ENCODE data around the gene ZBED6. TPM values are rescaled to one million over a fixed set of nuclear protein-coding genes. Genes with fewer than 3 reads are reported as not detected.
A peak's percentile ranks its signal among the peaks of the same experiment; 100 is the strongest.

Gene ZBED6
- total and polyA plus RNA-seq, 2 experiments from 2014 or later = 2.5 to 4.8 TPM

DNA sequence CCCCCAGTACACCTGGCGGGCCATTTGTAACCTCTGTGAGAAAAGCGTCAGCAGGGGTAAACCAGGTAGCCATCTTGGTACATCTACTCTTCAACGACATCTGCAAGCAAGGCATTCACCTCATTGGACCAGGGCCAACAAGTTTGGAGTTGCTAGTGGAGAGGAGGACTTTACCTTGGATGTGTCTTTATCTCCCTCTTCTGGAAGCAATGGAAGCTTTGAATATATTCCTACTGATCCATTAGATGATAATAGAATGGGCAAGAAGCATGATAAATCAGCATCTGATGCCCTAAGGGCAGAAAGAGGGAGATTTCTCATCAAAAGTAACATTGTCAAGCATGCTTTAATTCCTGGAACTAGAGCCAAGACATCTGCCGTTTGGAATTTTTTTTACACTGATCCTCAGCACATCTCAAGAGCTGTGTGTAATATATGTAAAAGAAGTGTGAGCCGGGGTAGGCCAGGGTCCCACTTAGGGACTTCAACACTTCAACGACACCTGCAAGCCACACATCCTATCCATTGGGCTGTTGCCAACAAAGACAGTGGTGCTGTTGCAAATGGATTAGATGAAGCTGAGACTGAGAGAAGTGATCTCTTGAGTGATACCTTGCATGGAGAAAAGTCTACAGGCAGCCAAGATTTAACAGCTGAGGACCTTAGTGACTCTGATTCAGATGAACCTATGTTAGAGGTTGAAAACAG, 2.7 kb downstream of the ZBED6 start:
- Histone ChIP-seq H3K9me2 (ENCODE audit: insufficient read depth) (peaks cover 13% of the 10 kb centered on the region), H3K4me2 (no peak overlapping the region), H3K79me2 (replicated peaks; ENCODE audit: insufficient read depth) (peaks cover 71% of the 10 kb centered on the region), H3K27me3 (ENCODE audit: insufficient read depth) (no peaks in the 10 kb centered on the region), H4K20me1 (replicated peaks; ENCODE audit: insufficient read depth) (peaks cover 19% of the 10 kb centered on the region), H3K4me3 (no peak overlapping the region), H3K27ac (ENCODE audit: low read depth) (no peak overlapping the region), H3K36me3 (ENCODE audit: insufficient read depth) (peaks cover 16% of the 10 kb centered on the region; the same call in 1 of the 2 replicates), H3F3A (replicated peaks; ENCODE audit: low read depth) (peaks cover 12% of the 10 kb centered on the region), H2AFZ (no peak overlapping the region), H3K4me1 (ENCODE audit: insufficient read depth) (peaks cover 17% of the 10 kb centered on the region)
- TF ChIP-seq ZNF114 (CRISPR knock-in tag; IDR thresholded peaks at IDR 0.05) = no peak
- TF ChIP-seq, protein P1, sequence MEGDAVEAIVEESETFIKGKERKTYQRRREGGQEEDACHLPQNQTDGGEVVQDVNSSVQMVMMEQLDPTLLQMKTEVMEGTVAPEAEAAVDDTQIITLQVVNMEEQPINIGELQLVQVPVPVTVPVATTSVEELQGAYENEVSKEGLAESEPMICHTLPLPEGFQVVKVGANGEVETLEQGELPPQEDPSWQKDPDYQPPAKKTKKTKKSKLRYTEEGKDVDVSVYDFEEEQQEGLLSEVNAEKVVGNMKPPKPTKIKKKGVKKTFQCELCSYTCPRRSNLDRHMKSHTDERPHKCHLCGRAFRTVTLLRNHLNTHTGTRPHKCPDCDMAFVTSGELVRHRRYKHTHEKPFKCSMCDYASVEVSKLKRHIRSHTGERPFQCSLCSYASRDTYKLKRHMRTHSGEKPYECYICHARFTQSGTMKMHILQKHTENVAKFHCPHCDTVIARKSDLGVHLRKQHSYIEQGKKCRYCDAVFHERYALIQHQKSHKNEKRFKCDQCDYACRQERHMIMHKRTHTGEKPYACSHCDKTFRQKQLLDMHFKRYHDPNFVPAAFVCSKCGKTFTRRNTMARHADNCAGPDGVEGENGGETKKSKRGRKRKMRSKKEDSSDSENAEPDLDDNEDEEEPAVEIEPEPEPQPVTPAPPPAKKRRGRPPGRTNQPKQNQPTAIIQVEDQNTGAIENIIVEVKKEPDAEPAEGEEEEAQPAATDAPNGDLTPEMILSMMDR (conservative IDR thresholded peaks at IDR 0.05; ENCODE audit: low read depth in 2 of 2) = peak in 1 of 2 experiments; percentile 13; a peak in 1 of 4 replicates
- Mint-ChIP-seq H3K27me3 (ENCODE audit: insufficient read depth, low read depth, poor library complexity) (peaks cover 13% of the 10 kb centered on the region), H3K4me3 (peak overlapping the region; percentile 94), H3K27ac (no peak overlapping the region), H3K36me3 (ENCODE audit: low read depth) (peaks cover 49% of the 10 kb centered on the region), H3K4me1 (peaks cover 42% of the 10 kb centered on the region), H3K9me3 (peaks cover 30% of the 10 kb centered on the region)
- DNase-seq (ENCODE audit: low spot score) (no peak), ATAC-seq (no peak)

DNA sequence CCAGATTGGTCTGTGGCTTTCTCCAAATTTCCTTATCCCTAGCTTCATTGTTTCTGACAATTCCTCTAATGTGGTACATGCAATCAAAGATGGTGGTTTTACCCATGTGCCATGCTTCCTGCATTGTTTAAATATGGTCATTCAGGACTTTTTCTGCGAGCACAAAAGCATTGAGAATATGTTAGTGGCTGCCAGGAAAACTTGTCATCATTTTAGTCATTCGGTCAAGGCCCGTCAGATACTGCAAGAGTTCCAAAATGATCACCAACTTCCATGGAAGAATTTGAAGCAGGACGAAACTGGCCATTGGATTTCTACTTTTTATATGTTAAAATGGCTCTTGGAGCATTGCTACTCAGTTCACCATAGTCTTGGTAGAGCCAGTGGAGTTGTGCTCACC, 3.7 kb downstream of the ZBED6 start:
- ATAC-seq (no peak), DNase-seq (ENCODE audit: low spot score) (no peak)
- Histone ChIP-seq H3K4me3 (no peak overlapping the region), H3F3A (replicated peaks; ENCODE audit: low read depth) (peaks cover 12% of the 10 kb centered on the region), H2AFZ (no peak overlapping the region), H3K4me2 (no peak overlapping the region), H3K4me1 (ENCODE audit: insufficient read depth) (peaks cover 17% of the 10 kb centered on the region), H3K27ac (ENCODE audit: low read depth) (no peak overlapping the region), H3K9me2 (ENCODE audit: insufficient read depth) (peaks cover 13% of the 10 kb centered on the region), H3K36me3 (ENCODE audit: insufficient read depth) (peaks cover 16% of the 10 kb centered on the region; the same call in 1 of the 2 replicates), H4K20me1 (replicated peaks; ENCODE audit: insufficient read depth) (peaks cover 19% of the 10 kb centered on the region), H3K27me3 (ENCODE audit: insufficient read depth) (no peaks in the 10 kb centered on the region), H3K79me2 (replicated peaks; ENCODE audit: insufficient read depth) (peaks cover 81% of the 10 kb centered on the region)
- H3K9me3 Mint-ChIP-seq = peaks cover 30% of the 10 kb centered on the region
- peaks cover 13% of the 10 kb centered on the region for H3K27me3 Mint-ChIP-seq (ENCODE audit: insufficient read depth, low read depth, poor library complexity)
- TF ChIP-seq NANOG (IDR thresholded peaks at IDR 0.05; ENCODE audit: borderline replicate concordance) (no peak), ZNF114 (CRISPR knock-in tag; IDR thresholded peaks at IDR 0.05) (no peak), EZH2phosphoT487 (IDR thresholded peaks at IDR 0.05; ENCODE audit: unreplicated experiment) (no peak), CREB1 (CRISPR knock-in tag; IDR thresholded peaks at IDR 0.05; ENCODE audit: low read depth) (no peak), JUNB (IDR thresholded peaks at IDR 0.05; ENCODE audit: unreplicated experiment) (no peak)
- TF ChIP-seq, protein P2, sequence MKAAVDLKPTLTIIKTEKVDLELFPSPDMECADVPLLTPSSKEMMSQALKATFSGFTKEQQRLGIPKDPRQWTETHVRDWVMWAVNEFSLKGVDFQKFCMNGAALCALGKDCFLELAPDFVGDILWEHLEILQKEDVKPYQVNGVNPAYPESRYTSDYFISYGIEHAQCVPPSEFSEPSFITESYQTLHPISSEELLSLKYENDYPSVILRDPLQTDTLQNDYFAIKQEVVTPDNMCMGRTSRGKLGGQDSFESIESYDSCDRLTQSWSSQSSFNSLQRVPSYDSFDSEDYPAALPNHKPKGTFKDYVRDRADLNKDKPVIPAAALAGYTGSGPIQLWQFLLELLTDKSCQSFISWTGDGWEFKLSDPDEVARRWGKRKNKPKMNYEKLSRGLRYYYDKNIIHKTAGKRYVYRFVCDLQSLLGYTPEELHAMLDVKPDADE (IDR thresholded peaks at IDR 0.05) = no peak
- no peak overlapping the region for H3K4me3 Mint-ChIP-seq
- no peak overlapping the region for H3K27ac Mint-ChIP-seq
- H3K36me3 Mint-ChIP-seq (ENCODE audit: low read depth) = peaks cover 60% of the 10 kb centered on the region
- peaks cover 38% of the 10 kb centered on the region for H3K4me1 Mint-ChIP-seq
